ENCODE measurements around the gene TDP1. TPM values are rescaled to one million over a fixed set of nuclear protein-coding genes. Genes with fewer than 3 reads are reported as not detected.

Gene TDP1
- total and polyA plus RNA-seq, 2 donors (not counting 1 experiment from before 2014, with no cell fraction given): 20.5 to 55.9 TPM

DNA sequence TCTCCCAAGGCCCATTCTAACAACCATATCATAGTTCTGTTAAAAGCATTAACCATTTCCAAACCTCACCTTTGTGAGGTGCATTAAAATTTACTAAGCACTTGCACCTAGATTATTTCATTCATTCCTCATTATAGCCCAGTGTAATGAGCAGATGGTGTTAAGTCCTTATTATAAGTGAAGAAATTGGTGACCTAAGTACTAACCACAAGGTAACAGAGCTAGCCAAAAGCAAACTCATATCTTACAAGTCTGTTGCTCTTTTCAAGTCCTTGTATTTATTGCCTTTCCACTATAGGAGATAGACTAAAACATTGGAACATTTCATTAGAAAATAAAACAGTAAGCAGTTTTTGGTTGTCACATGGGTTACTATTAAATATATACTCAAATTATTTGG is 49.7 kb downstream of the TDP1 start:
- Histone ChIP-seq H3K4me3 (ENCODE audit: control extremely low read depth in 1 of 5, extremely low read depth in 1 of 5, insufficient read depth in 1 of 5, low read depth in 2 of 5, low read length in 4 of 5) (no peak overlapping the region), H3K36me3 (replicated peaks in 1 of 2; ENCODE audit: control extremely low read depth in 1 of 2, control insufficient read depth in 1 of 2, extremely low read depth in 1 of 2, insufficient read depth in 2 of 2, low read length in 1 of 2) (peaks cover 9 to 42% of the 10 kb centered on the region in 2 experiments), H3K79me2 (ENCODE audit: control insufficient read depth, insufficient read depth, low read length) (no peaks in the 10 kb centered on the region), H4K20me1 (ENCODE audit: control insufficient read depth, insufficient read depth, low read length, poor library complexity, severe bottlenecking) (no peaks in the 10 kb centered on the region), H3K4me2 (replicated peaks; ENCODE audit: low read depth, low read length, poor library complexity, severe bottlenecking) (no peak overlapping the region), H3K27me3 (replicated peaks in 1 of 4; ENCODE audit: control extremely low read depth in 1 of 4, control insufficient read depth in 3 of 4, insufficient read depth in 4 of 4, low read length in 3 of 4) (no peaks in the 10 kb centered on the region), H3K9ac (ENCODE audit: low read length) (no peak overlapping the region), H3K9me3 (ENCODE audit: control extremely low read depth in 1 of 3, control insufficient read depth in 2 of 3, insufficient read depth in 1 of 3, low read length in 2 of 3) (no peaks in the 10 kb centered on the region), H3K27ac (ENCODE audit: low read length in 2 of 2) (no peak overlapping the region), H3K4me1 (ENCODE audit: control insufficient read depth in 2 of 2, insufficient read depth in 2 of 2, low read length in 2 of 2) (no peaks in the 10 kb centered on the region), H2AFZ (ENCODE audit: insufficient read depth, low read depth, low read length, poor library complexity, severe bottlenecking) (no peak overlapping the region)
- intact Hi-C loops (cut with micrococcal nuclease): no loop called here
- ATAC-seq (ENCODE audit: low read depth) (no peak), DNase-seq (no peak)
- CTCF ChIA-PET: no interaction called here
- Mint-ChIP-seq H3K4me1 (no peaks in the 10 kb centered on the region), H3K4me3 (no peak overlapping the region), H3K27me3 (no peaks in the 10 kb centered on the region), H3K9me3 (ENCODE audit: insufficient read depth) (no peaks in the 10 kb centered on the region), H3K27ac (no peak overlapping the region)
- POLR2A ChIA-PET: no interaction called here
- TF ChIP-seq EZH2 (IDR thresholded peaks at IDR 0.05; ENCODE audit: borderline replicate concordance, insufficient read depth, low read depth, low read length, poor library complexity, severe bottlenecking): no peak
- TF ChIP-seq, protein P1, sequence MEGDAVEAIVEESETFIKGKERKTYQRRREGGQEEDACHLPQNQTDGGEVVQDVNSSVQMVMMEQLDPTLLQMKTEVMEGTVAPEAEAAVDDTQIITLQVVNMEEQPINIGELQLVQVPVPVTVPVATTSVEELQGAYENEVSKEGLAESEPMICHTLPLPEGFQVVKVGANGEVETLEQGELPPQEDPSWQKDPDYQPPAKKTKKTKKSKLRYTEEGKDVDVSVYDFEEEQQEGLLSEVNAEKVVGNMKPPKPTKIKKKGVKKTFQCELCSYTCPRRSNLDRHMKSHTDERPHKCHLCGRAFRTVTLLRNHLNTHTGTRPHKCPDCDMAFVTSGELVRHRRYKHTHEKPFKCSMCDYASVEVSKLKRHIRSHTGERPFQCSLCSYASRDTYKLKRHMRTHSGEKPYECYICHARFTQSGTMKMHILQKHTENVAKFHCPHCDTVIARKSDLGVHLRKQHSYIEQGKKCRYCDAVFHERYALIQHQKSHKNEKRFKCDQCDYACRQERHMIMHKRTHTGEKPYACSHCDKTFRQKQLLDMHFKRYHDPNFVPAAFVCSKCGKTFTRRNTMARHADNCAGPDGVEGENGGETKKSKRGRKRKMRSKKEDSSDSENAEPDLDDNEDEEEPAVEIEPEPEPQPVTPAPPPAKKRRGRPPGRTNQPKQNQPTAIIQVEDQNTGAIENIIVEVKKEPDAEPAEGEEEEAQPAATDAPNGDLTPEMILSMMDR (IDR thresholded peaks at IDR 0.05): no peak

DNA sequence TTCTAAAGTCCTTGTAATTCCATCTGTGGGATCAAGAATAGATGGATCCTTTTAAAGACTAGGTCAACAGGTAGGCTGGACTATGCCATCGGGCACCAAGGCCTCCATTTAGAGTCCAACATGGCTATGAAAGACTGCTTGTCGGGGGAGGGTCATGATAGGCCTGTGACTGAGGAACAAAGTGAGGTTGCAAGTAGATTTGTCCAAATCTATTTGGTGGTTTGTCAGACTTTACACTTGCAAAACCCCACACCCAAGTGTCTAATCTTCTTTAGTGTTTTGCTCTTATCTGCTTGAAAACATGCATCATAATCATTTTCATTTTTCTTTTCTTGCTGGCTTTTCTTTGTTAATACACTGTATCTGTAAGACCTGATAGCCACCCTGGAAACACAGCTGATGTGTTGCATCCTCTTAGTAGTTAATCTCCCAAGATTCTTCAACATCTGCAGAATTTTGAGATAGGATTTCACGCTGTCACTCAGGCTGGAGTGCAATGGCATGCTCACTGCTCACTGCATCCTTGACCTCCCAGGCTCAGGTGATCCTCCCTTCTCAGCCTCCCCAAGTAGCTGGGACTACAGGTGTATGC is 50.3 kb downstream of the TDP1 start:
- no peak for TF ChIP-seq EZH2 (IDR thresholded peaks at IDR 0.05; ENCODE audit: borderline replicate concordance, insufficient read depth, low read depth, low read length, poor library complexity, severe bottlenecking)
- TF ChIP-seq, protein P1 (IDR thresholded peaks at IDR 0.05): no peak
- 100% methylated on average over 2 of the region's 3 CpGs for WGBS (ENCODE audit: insufficient coverage)
- no peak overlapping the region for H2AFZ ChIP-seq (ENCODE audit: insufficient read depth, low read depth, low read length, poor library complexity, severe bottlenecking)
- H3K27ac ChIP-seq (ENCODE audit: low read length in 2 of 2): no peak overlapping the region
- ATAC-seq (ENCODE audit: low read depth) (no peak), DNase-seq (no peak)
- no peaks in the 10 kb centered on the region for H3K79me2 ChIP-seq (ENCODE audit: control insufficient read depth, insufficient read depth, low read length)
- intact Hi-C loops (cut with micrococcal nuclease): no loop called here
- no peaks in the 10 kb centered on the region for H4K20me1 ChIP-seq (ENCODE audit: control insufficient read depth, insufficient read depth, low read length, poor library complexity, severe bottlenecking)
- no peaks in the 10 kb centered on the region for H3K9me3 ChIP-seq (ENCODE audit: control extremely low read depth in 1 of 3, control insufficient read depth in 2 of 3, insufficient read depth in 1 of 3, low read length in 2 of 3)
- no peaks in the 10 kb centered on the region for H3K9me3 Mint-ChIP-seq (ENCODE audit: insufficient read depth)
- no peaks in the 10 kb centered on the region for H3K4me1 ChIP-seq (ENCODE audit: control insufficient read depth in 2 of 2, insufficient read depth in 2 of 2, low read length in 2 of 2)
- H3K27ac Mint-ChIP-seq: no peak overlapping the region
- peaks cover 9 to 44% of the 10 kb centered on the region in 2 experiments for H3K36me3 ChIP-seq (replicated peaks in 1 of 2; ENCODE audit: control extremely low read depth in 1 of 2, control insufficient read depth in 1 of 2, extremely low read depth in 1 of 2, insufficient read depth in 2 of 2, low read length in 1 of 2)
- H3K4me3 ChIP-seq (ENCODE audit: control extremely low read depth in 1 of 5, extremely low read depth in 1 of 5, insufficient read depth in 1 of 5, low read depth in 2 of 5, low read length in 4 of 5): no peak overlapping the region
- H3K4me2 ChIP-seq (replicated peaks; ENCODE audit: low read depth, low read length, poor library complexity, severe bottlenecking): no peak overlapping the region
- ChIA-PET POLR2A (no interaction called here), CTCF (interaction anchor here (0.7 to 1.0 kb wide), 2 partner anchors 33 to 67 kb away, joined by 3 read pairs; no protein-coding TSS in a partner anchor)
- no peak overlapping the region for H3K9ac ChIP-seq (ENCODE audit: low read length)
- H3K4me1 Mint-ChIP-seq: no peaks in the 10 kb centered on the region
- H3K4me3 Mint-ChIP-seq: no peak overlapping the region
- no peaks in the 10 kb centered on the region for H3K27me3 ChIP-seq (replicated peaks in 1 of 4; ENCODE audit: control extremely low read depth in 1 of 4, control insufficient read depth in 3 of 4, insufficient read depth in 4 of 4, low read length in 3 of 4)
- no peaks in the 10 kb centered on the region for H3K27me3 Mint-ChIP-seq

Data from B cell (primary cell).